RWPE2 (cell line): ENCODE measurements around the gene KLF3.

Experiments used
- ATAC-seq: fragments of 200-7000 bp; cut with Tn5 transposase; 3 replicates; pipeline ENCODE4 v1.9.1; 2021; ENCODE audit warnings: low read depth
- DNase-seq: peaks from one replicate; pipeline ENCODE4 v3.0.0-alpha.2; 2020; ENCODE audit warnings: low spot score
- H3K27ac ChIP-seq: fragments of 450-650 bp; 2 replicates; pipeline ENCODE4 v1.5.1; 2017; ENCODE audit warnings: mild to moderate bottlenecking; ENCODE audit not compliant: poor library complexity, severe bottlenecking
- H3K27me3 ChIP-seq: fragments of 250-450 bp; sonication (Bioruptor Pico); 2 replicates; pipeline ENCODE4 v1.5.1; 2021; ENCODE audit warnings: mild to moderate bottlenecking, moderate library complexity; ENCODE audit not compliant: insufficient read depth, poor library complexity, severe bottlenecking
- H3K36me3 ChIP-seq: fragments of 250-450 bp; sonication (Bioruptor Pico); 2 replicates; pipeline ENCODE4 v1.5.1; 2020; ENCODE audit warnings: low read depth, mild to moderate bottlenecking, moderate library complexity
- H3K4me1 ChIP-seq: fragments of 250-450 bp; sonication (Bioruptor Pico); 2 replicates; pipeline ENCODE4 v1.5.1; 2021; ENCODE audit warnings: mild to moderate bottlenecking, moderate library complexity; ENCODE audit not compliant: insufficient read depth, poor library complexity, severe bottlenecking
- H3K4me3 ChIP-seq: fragments of 250-450 bp; sonication (Bioruptor Pico); 2 replicates; pipeline ENCODE4 v1.5.1; 2021; ENCODE audit warnings: mild to moderate bottlenecking, moderate library complexity; ENCODE audit not compliant: severe bottlenecking
- H3K9me3 ChIP-seq: fragments of 250-450 bp; sonication (Bioruptor Pico); 2 replicates; pipeline ENCODE4 v1.5.1; 2021; ENCODE audit warnings: mild to moderate bottlenecking, moderate library complexity; ENCODE audit not compliant: severe bottlenecking
- TF ChIP-seq, protein P1 (sequence below): fragments of 450-650 bp; IDR thresholded peaks from one replicate; pipeline ENCODE4 v1.5.1; 2017; ENCODE audit warnings: mild to moderate bottlenecking, moderate library complexity; ENCODE audit not compliant: poor library complexity, severe bottlenecking

Gene KLF3

DNA sequence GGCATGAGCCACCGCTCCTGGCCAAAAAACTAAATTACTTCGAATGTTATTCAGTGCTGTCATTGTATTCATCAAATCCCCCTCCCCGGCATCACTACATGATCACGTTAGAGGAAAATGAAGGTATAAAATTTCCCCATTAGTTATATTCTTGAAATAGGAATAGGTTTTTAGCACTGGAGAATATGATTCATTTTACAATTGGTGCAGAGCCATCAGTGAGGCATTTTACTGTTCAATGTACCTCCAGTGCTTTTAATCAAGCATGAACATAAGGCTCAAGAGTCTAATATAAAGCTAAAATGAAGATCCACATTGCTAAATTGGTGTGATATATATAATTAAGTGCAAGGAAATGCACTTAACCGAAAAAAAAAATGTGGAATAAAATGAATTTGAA, 18.3 kb downstream of the KLF3 start:
- Histone ChIP-seq H3K9me3 (no peaks in the 10 kb centered on the region), H3K4me1 (peaks cover 3% of the 10 kb centered on the region), H3K36me3 (peaks cover 84% of the 10 kb centered on the region), H3K27ac (no peak overlapping the region), H3K4me3 (no peak overlapping the region), H3K27me3 (no peaks in the 10 kb centered on the region)
- TF ChIP-seq, protein P1, sequence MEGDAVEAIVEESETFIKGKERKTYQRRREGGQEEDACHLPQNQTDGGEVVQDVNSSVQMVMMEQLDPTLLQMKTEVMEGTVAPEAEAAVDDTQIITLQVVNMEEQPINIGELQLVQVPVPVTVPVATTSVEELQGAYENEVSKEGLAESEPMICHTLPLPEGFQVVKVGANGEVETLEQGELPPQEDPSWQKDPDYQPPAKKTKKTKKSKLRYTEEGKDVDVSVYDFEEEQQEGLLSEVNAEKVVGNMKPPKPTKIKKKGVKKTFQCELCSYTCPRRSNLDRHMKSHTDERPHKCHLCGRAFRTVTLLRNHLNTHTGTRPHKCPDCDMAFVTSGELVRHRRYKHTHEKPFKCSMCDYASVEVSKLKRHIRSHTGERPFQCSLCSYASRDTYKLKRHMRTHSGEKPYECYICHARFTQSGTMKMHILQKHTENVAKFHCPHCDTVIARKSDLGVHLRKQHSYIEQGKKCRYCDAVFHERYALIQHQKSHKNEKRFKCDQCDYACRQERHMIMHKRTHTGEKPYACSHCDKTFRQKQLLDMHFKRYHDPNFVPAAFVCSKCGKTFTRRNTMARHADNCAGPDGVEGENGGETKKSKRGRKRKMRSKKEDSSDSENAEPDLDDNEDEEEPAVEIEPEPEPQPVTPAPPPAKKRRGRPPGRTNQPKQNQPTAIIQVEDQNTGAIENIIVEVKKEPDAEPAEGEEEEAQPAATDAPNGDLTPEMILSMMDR, result no peak
- ATAC-seq (no peak), DNase-seq (no peak)

DNA sequence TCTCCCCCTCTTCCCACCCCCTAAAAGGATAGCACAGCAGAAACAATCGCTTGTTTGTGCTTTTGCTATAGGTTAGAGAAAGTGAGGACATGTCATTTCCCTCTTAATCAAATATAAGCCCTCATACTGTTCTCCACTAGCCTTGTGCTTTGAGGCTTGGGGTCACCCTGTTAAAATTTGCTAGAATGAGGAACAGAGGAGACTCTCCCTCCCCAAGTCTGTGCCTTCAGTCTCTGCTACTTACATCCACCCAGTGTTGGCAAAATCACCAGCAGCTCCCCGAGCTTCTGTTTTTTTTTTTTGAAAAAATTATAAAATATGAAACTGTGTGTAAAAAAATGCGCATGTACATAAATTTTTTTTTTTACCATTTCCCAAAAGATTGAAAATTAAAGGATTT, 19.3 kb downstream of the KLF3 start:
- DNase-seq, result no peak
- ATAC-seq, result no peak
- Histone ChIP-seq H3K27ac (no peak overlapping the region), H3K4me1 (peaks cover 4% of the 10 kb centered on the region), H3K36me3 (peaks cover 92% of the 10 kb centered on the region), H3K27me3 (no peaks in the 10 kb centered on the region), H3K9me3 (no peaks in the 10 kb centered on the region), H3K4me3 (no peak overlapping the region)
- TF ChIP-seq, protein P1, result no peak

DNA sequence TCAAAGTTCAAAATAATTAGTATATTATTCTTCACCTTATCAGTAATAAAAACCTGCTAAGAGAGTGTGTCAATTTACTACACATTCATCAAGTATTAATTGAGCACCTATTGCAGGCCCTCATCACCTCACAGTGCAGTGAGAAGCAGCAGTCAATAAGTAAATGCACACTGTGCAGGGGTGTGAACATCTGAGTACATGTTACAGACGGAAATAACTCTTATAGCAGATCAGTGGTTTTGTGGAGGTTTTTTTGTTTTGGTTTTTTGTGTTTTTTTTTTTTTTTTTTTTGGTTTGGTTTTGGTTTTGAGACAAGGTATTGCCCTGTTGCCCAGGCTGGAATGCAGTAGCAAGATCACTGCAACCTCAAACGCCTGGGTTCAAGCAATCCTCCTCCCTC, 20.3 kb downstream of the KLF3 start:
- Histone ChIP-seq H3K4me1 (peaks cover 4% of the 10 kb centered on the region), H3K27ac (no peak overlapping the region), H3K9me3 (no peaks in the 10 kb centered on the region), H3K27me3 (no peaks in the 10 kb centered on the region), H3K36me3 (peaks cover 95% of the 10 kb centered on the region), H3K4me3 (no peak overlapping the region)
- TF ChIP-seq, protein P1, result no peak
- ATAC-seq (no peak), DNase-seq (no peak)

DNA sequence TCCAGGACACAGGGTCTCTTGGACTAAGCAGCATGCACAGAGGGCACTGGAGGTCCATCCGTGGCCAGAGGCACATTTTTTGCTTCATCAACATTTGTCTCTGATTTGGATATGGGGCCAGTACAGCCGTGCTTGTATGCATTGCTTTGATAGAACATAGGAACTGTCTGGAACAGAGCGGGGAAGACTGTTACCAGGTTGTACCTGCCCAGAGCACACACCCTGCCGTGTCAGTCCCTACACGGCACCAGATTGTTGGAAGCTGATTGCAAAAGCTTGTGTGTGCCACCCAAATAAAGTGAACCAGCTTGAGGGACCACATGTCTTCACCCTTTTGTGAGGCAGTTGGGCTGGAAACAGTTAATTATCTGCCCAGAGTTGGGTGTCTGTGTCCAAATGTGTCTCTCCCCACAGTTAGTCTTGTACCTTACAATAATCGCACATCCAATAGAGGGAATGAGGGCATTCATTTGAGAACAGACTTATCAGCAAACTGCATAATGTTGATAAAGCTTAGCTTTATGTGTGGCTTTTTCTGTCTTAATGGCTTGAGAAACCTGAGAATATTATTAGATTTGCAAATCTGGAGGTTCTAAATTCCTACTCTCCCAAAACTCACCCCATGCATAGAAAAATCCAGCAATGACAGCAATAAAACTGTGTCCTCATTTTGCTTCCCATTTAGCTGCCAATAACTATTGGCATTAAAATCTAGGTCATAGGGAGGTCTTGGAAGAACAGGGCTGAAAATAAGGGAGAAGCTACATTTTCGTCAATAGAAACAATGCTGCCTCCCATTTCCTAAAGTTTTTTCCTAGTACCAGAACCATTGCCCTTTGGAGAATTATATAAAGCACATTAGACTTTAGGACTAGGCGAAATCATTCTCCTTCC, 21.2 kb downstream of the KLF3 start:
- ATAC-seq (no peak), DNase-seq (no peak)
- Histone ChIP-seq H3K27ac (no peak overlapping the region), H3K36me3 (peaks cover 97% of the 10 kb centered on the region), H3K27me3 (no peaks in the 10 kb centered on the region), H3K4me1 (peaks cover 4% of the 10 kb centered on the region), H3K9me3 (no peaks in the 10 kb centered on the region), H3K4me3 (no peak overlapping the region)
- TF ChIP-seq, protein P1, result no peak

DNA sequence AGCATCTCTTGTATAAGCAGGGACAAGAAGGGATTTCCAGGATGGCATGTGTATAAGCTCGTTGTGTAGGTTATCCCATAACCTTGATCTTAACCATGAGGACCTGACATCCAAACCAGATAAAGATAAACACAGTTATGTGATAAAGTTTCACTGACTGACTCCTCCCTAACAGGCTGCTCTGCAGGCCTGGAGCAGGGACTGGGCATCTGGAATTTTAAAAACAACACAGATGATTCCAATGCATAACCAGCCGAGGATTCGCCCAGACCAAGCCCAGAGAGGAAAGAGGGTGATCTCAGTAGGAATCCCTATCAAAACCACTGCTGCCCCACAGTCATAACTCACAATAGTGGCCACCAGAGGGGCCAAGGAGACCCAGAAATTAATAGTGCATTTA, 22.7 kb downstream of the KLF3 start:
- Histone ChIP-seq H3K9me3 (no peaks in the 10 kb centered on the region), H3K36me3 (peaks cover 97% of the 10 kb centered on the region), H3K27me3 (no peaks in the 10 kb centered on the region), H3K4me1 (peaks cover 4% of the 10 kb centered on the region), H3K4me3 (no peak overlapping the region), H3K27ac (no peak overlapping the region)
- ATAC-seq (no peak), DNase-seq (no peak)
- TF ChIP-seq, protein P1, result no peak
